Subcutaneous adipose tissue (tissue), 4 donors: ENCODE data around the gene ADCY1. TPM values are rescaled to one million over a fixed set of nuclear protein-coding genes. Genes with fewer than 3 reads are reported as not detected.

Source experiments
- CTCF ChIP-seq: fragments of 450-650 bp; IDR thresholded peaks from one replicate; pipeline ENCODE4 v1.5.1; 2016; ENCODE audit warnings: low read depth, mild to moderate bottlenecking, control low read depth, antibody characterized with exemption, moderate library complexity
- total RNA-seq, 4 donors: library from RNA; depleted of rRNA; stranded (reverse); fragments of >200 nt; gene quantifications; one replicate each; pipeline ENCODE4 v1.1.0, GENCODE V29; 2016

ADCY1 gene
- total RNA-seq, 4 donors from 2014 or later, result 0.94 to 3.1 (median 1.6) TPM

DNA sequence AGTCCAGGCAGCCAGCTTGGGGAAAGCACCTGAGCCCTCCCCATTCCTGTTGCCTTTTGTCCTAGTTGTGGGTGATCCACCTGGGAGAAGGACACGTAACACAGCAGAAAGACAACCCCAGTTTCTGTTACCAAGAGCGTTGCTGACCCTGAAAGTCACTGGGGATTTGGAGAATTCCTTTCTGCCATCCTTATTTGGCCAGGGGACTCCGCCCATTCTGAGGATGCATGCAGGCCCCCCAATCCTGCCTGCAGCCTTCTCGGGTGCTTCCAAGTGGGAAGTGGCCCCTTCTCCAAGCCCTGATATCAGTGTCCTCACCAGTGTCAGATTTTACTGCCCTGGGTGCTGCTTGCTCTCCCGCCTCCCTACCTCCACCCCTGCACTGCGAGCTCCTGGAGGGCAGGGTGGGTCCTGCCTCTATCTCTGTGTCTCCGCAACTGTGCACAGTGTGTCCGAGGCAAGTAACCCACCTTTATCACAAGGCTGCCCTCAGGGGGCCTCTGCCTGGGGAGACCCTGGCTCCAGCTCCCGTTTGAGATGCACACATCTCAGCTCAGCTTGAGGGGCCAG, 9.2 kb upstream of the ADCY1 start:
- no peak for TF ChIP-seq CTCF

DNA sequence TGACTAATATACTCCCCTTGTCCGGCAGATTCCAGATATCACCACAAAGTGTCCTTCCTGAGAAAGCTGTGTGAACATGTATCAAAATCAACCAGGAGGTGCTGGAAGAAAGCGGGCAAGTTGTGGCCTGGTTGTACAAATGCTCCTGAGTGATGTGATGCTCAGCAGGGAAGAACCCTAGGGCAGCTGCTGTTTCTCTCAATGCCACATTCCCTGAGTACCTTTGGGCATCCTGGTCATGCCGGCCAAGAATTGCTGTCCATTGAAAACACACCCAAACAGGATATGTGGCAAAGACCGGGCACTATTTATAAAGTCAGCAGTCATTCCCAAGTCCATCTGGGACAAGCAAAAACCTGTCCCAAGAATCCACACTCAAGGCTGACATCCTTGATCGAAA, 7.8 kb upstream of the ADCY1 start:
- no peak for TF ChIP-seq CTCF

- TF ChIP-seq CTCF, result no peak
These were observed 7.2 kb upstream of the ADCY1 start for GRCh38 chr7:45566961-45567360.

DNA sequence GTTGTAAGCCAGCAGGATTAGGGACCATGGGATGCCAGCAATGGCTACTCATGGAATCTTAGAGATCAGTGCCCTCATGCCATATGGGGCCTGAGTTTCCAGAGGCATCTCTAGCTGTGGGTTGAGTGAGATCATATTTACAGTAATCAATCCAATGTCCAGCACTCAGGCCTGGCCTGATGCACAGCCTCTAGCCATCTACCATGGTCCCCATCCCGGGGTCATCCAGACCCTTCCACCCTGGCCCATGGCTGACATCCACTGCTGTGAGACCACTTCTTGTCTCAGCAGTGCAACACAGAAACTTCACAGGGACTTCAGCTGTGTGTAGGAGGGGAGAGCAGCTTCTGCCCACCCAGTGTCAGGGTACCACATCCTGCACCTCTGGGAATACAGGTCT, 6.5 kb upstream of the ADCY1 start:
- TF ChIP-seq CTCF, result no peak

DNA sequence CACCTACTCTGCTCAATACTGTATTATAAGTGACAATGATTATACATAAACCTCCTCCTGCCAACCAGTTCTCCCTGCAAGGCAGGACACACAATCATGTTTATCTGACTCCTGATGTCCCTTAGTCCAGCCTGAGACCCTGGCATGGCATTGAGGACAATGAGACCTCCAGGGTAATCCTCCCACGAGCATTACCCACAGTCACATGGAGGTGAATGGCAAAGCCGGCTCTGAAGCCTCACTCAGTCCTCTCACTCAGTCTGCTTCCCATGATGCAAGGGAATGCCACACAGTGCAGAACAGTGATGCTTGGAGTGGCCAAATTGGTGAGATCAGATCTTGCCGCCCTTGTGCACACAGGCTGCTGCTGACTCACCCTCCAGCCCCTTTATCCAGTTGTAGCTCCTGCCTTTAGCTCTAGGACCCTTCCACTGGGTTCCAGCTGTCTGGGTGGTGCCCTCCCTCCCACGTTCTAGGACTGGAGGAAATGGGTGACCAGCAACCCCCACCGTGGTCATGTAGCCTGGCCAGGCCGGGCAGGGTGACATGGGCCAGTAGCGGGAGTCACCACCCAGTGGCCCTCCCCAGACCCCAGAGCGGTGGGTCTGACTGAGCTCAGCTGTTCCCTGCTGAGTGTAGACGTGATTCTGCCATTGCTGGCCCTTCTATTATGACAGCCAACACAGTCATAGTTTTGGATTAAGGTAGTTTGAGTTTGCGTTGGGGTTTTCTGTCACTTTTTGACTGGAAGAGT, 5.5 kb upstream of the ADCY1 start:
- no peak for TF ChIP-seq CTCF

DNA sequence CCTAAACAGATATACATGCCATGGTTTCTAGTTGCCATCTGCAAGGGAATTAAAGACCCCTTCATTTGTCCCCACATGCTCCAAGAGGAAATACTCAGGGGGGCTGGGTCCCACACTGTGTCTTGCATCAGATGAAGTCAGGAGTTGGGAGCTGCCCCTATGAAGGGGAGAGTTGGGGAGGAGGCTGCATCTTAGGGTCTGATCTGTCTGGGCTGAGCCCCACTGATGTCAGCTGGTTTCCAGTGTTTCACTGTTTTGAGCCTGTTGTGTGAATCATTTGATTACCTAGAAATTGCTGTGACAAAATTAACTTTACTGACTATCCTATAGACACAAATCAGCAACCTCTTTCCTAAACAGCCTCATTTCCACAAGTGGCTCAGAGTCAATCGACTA, 4.9 kb upstream of the ADCY1 start:
- TF ChIP-seq CTCF, result no peak

DNA sequence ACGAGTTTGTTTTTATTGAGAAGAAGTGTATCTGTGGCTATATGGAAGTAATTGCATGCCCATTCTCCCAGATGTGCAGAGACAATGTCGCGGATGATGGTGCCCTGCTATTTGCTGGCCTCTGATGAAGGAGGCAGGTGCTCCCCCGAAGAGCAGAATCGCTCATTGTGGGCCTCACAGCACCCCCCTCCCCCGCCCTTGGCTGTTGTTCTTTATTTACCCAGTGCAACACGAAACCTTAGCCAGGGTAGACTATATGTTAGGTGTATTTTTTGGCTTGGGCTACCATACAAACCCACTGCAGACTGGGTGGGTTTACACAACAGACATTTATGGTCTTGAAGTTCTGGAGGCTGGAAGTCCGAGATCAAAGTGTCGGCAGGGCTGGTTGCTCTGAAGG, 3.4 kb upstream of the ADCY1 start:
- TF ChIP-seq CTCF, result no peak
